Stimulated activated CD8-positive, alpha-beta memory T cell treated with anti-CD3 and anti-CD28 coated beads, Interleukin-4, amount 100 ng/mL, for 24 hours (primary cell): Measurements from ENCODE around the gene AKAP13.

ENCODE experiments used
- DNase-seq: peaks from one replicate; pipeline ENCODE4 v3.0.0-alpha.2; 2020; ENCODE audit warnings: low read depth

Gene AKAP13

GRCh38 chr15:85445361-85445760, 65.0 kb downstream of the AKAP13 start:
- DNase-seq = no peak

- DNase-seq = no peak
Observed at GRCh38 chr15:85451099-85451700, 70.8 kb downstream of the AKAP13 start.

- DNase-seq = no peak
Observed at GRCh38 chr15:85452436-85452835, 72.0 kb downstream of the AKAP13 start.

- DNase-seq = no peak
Observed at GRCh38 chr15:85453144-85453872, 72.9 kb downstream of the AKAP13 start.

GRCh38 chr15:85454403-85454802, 74.0 kb downstream of the AKAP13 start:
- DNase-seq = no peak

GRCh38 chr15:85455891-85456290, 75.5 kb downstream of the AKAP13 start:
- no peak for DNase-seq

GRCh38 chr15:85456798-85457197, 76.4 kb downstream of the AKAP13 start:
- DNase-seq = no peak

- DNase-seq = no peak
Observed at GRCh38 chr15:85457392-85457968, 77.1 kb downstream of the AKAP13 start.

GRCh38 chr15:85458764-85459163, 78.4 kb downstream of the AKAP13 start:
- no peak for DNase-seq

- DNase-seq = no peak
Observed at GRCh38 chr15:85462029-85462428, 81.6 kb downstream of the AKAP13 start.

GRCh38 chr15:85463276-85463892, 83.0 kb downstream of the AKAP13 start:
- no peak for DNase-seq

- no peak for DNase-seq
Observed at GRCh38 chr15:85463976-85464375, 83.6 kb downstream of the AKAP13 start.

- no peak for DNase-seq
Observed at GRCh38 chr15:85464471-85464870, 84.1 kb downstream of the AKAP13 start.

GRCh38 chr15:85470563-85471271, 90.3 kb downstream of the AKAP13 start:
- no peak for DNase-seq

GRCh38 chr15:85472349-85472748, 91.9 kb downstream of the AKAP13 start:
- no peak for DNase-seq

- DNase-seq = no peak
Observed at GRCh38 chr15:85473455-85473854, 93.1 kb downstream of the AKAP13 start.

- DNase-seq = no peak
Observed at GRCh38 chr15:85474700-85475316, 94.4 kb downstream of the AKAP13 start.

- no peak for DNase-seq
Observed at GRCh38 chr15:85475317-85475701, 94.9 kb downstream of the AKAP13 start.

- no peak for DNase-seq
Observed at GRCh38 chr15:85475711-85476110, 95.3 kb downstream of the AKAP13 start.

- DNase-seq = no peak
Observed at GRCh38 chr15:85477061-85477460, 96.7 kb downstream of the AKAP13 start.

- no peak for DNase-seq
Observed at GRCh38 chr15:85477730-85478129, 97.3 kb downstream of the AKAP13 start.

- DNase-seq = no peak
Observed at GRCh38 chr15:85479071-85479647, 98.8 kb downstream of the AKAP13 start.
